Measurements from ENCODE around the gene CCDC70.
"Not testable (repeated sequence)": the region's sequence is repeated elsewhere in the genome, so short reads cannot be mapped to it uniquely, and the experiment has no call there.

Gene CCDC70

DNA sequence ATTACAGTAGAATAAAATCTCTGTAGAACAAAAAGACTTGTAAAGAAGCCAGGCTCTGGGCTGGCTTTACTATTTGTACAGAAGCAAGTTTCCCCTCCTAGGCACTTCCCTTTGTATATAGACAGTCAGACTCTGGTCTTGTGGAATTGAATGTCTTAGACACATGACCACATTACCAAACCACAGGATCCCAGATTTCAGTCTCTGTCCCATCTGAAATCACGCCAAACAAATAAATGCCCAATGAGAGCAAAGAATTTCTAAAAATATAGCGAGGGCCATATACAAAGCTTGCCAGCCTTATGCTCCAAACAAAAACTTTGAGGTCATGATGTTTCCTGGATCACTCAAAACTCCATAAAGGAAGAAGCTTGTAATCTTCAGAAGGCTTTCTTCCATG is 23.9 kb downstream of the CCDC70 start:
- no peaks in the 10 kb centered on the region for H3K9me3 ChIP-seq (ENCODE audit: control insufficient read depth, insufficient read depth, low read length)
- no peak overlapping the region for H3K27ac ChIP-seq (ENCODE audit: low read depth, low read length)
- no peak overlapping the region for H3K9ac ChIP-seq (ENCODE audit: low read depth, low read length)
- H3K4me3 ChIP-seq (ENCODE audit: low read depth, low read length), result no peak overlapping the region
- no peaks in the 10 kb centered on the region for H3K27me3 ChIP-seq (ENCODE audit: control insufficient read depth, insufficient read depth, low read length)
- no peaks in the 10 kb centered on the region for H3K4me1 ChIP-seq (ENCODE audit: control insufficient read depth, insufficient read depth, low read length)
- H3K36me3 ChIP-seq (ENCODE audit: control insufficient read depth, insufficient read depth, low read length), result no peaks in the 10 kb centered on the region

DNA sequence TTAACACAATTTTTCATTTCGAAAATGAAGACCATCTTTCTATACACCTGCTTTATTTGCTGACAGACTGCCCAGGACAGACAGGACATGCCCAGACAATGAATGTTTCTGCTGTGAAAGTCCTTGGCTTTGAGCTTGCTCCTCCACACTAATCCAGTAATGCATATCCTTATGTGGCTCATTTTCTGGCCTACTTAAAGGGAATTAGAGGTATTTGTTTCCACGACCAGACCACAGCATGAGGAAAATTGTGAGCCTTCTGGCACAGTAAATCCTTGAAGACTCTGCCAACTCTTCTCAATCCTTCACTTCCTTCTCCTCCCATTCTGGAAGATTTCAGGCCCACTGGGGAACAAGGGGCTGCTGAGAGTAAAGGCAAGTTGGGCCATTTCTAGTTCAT is 25.7 kb downstream of the CCDC70 start:
- no peaks in the 10 kb centered on the region for H3K9me3 ChIP-seq (ENCODE audit: control insufficient read depth, insufficient read depth, low read length)
- H3K4me1 ChIP-seq (ENCODE audit: control insufficient read depth, insufficient read depth, low read length), result no peaks in the 10 kb centered on the region
- no peaks in the 10 kb centered on the region for H3K36me3 ChIP-seq (ENCODE audit: control insufficient read depth, insufficient read depth, low read length)
- no peak overlapping the region for H3K27ac ChIP-seq (ENCODE audit: low read depth, low read length)
- H3K27me3 ChIP-seq (ENCODE audit: control insufficient read depth, insufficient read depth, low read length), result no peaks in the 10 kb centered on the region
- no peak overlapping the region for H3K4me3 ChIP-seq (ENCODE audit: low read depth, low read length)
- H3K9ac ChIP-seq (ENCODE audit: low read depth, low read length), result no peak overlapping the region

DNA sequence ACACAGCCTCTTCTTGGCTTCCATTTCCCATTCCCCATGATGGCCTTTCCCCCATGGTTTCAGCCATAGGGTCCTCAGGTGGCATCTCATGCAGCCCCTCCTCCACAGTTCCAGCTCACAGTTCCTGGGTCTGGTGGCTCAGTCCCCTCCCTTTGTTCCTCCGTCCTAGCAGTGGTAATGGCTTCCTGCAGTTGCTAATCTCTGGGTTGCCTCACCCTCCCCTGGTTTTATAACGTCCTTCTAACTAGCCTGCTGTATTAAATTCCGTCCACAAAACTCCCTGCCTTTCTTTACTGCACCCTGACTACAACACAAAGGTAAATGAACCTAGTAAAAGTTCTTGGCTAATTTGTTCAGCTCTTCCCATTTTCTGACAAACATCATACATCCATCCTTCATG is 30.9 kb downstream of the CCDC70 start:
- H3K4me1 ChIP-seq (ENCODE audit: control insufficient read depth, insufficient read depth, low read length), result no peaks in the 10 kb centered on the region
- no peak overlapping the region for H3K4me3 ChIP-seq (ENCODE audit: low read depth, low read length)
- H3K9ac ChIP-seq (ENCODE audit: low read depth, low read length), result no peak overlapping the region
- no peaks in the 10 kb centered on the region for H3K9me3 ChIP-seq (ENCODE audit: control insufficient read depth, insufficient read depth, low read length)
- no peaks in the 10 kb centered on the region for H3K36me3 ChIP-seq (ENCODE audit: control insufficient read depth, insufficient read depth, low read length)
- H3K27me3 ChIP-seq (ENCODE audit: control insufficient read depth, insufficient read depth, low read length), result no peaks in the 10 kb centered on the region
- H3K27ac ChIP-seq (ENCODE audit: low read depth, low read length), result no peak overlapping the region

DNA sequence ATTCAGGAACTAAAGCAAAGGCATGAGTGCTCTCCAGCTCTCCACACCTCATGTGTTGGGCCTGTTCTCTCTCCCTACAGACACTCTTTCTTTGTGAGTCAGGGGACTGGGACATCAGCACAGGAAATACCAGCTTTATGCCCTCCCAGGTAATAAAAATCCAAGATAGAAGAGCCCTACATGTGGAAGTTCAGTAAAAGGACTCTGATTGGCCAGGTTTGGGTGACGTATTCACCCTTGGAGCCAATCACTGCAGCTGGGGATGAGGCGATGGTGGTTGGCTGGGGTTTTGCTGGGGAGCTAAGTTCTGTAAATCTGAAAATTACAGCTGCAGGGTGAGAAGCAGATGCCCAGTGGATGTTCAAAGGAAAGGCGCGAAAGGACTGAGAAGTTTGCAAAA is 32.5 kb downstream of the CCDC70 start:
- H3K4me3 ChIP-seq (ENCODE audit: low read depth, low read length), result no peak overlapping the region
- H3K9me3 ChIP-seq (ENCODE audit: control insufficient read depth, insufficient read depth, low read length), result no peaks in the 10 kb centered on the region
- no peak overlapping the region for H3K27ac ChIP-seq (ENCODE audit: low read depth, low read length)
- H3K4me1 ChIP-seq (ENCODE audit: control insufficient read depth, insufficient read depth, low read length), result no peaks in the 10 kb centered on the region
- H3K36me3 ChIP-seq (ENCODE audit: control insufficient read depth, insufficient read depth, low read length), result no peaks in the 10 kb centered on the region
- H3K9ac ChIP-seq (ENCODE audit: low read depth, low read length), result no peak overlapping the region
- no peaks in the 10 kb centered on the region for H3K27me3 ChIP-seq (ENCODE audit: control insufficient read depth, insufficient read depth, low read length)

DNA sequence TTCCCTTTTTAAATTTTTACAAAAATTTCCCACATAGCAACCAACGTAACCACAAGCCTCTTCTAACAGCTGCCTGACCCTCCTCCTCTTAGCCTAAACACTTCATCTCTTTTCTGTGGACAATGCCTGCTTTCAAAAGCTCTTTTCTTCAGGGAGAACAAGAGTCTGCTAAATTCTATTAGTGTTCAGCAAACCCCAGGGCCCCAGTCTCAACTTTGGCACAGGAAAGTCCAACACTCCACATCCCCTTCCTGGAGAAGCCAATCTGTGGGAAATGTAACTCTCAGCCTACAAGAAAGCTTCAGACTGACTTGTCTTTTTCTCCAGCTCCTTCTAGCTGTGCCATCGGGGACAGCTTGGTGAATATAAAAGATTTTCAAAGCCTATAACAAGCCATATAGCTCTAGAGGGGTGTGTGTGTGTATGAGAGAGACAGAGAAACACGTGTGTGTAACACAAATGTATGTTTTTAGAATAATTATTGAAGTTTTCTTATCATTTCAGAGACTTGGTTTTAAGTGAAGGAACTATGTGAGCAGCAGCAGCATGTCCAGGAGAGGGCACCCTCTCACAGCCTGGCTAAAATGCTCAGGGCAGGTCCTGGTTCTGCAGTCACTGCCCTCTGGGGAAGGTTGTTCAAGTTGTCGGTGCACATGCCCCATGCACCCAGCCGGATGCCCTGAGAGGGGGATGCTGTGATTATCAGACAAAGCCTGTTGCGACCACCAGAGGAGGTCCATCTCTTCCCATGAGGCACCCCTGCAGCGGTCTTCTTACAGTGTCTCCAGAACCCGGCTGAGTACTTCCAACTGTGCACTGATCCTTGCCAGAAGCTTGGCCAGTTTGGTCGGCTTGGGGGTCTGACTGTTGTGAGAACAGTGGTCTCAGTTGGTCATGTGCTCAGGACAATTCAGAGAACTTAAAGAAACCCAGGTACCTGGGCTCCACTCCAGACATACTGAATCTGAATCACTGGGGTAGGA is 34.4 kb downstream of the CCDC70 start:
- no peaks in the 10 kb centered on the region for H3K36me3 ChIP-seq (ENCODE audit: control insufficient read depth, insufficient read depth, low read length)
- H3K4me3 ChIP-seq (ENCODE audit: low read depth, low read length), result no peak overlapping the region
- H3K9ac ChIP-seq (ENCODE audit: low read depth, low read length), result no peak overlapping the region
- no peak overlapping the region for H3K27ac ChIP-seq (ENCODE audit: low read depth, low read length)
- no peaks in the 10 kb centered on the region for H3K9me3 ChIP-seq (ENCODE audit: control insufficient read depth, insufficient read depth, low read length)
- no peaks in the 10 kb centered on the region for H3K27me3 ChIP-seq (ENCODE audit: control insufficient read depth, insufficient read depth, low read length)
- H3K4me1 ChIP-seq (ENCODE audit: control insufficient read depth, insufficient read depth, low read length), result no peaks in the 10 kb centered on the region

DNA sequence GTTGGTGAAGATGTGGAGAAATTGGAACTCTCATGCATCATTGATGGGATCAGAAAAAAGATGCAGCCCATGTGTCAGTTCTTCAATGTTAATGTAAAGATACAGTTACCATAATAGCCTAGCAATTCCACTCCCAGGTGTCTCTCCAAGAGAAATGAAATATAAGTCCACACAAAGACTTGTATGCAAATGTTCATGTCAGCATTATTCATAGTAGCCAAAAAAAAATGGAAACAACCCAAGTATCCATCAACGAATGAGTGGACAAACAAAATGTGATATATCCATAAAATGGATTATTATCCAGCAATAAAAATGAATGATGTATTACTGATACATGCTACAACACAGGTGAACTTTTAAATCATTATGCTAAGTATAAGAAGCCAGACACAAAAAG is 38.7 kb downstream of the CCDC70 start:
- no peaks in the 10 kb centered on the region; the same call in 1 of the 2 replicates for H3K4me1 ChIP-seq (ENCODE audit: control insufficient read depth, insufficient read depth, low read length)
- no peaks in the 10 kb centered on the region for H3K36me3 ChIP-seq (ENCODE audit: control insufficient read depth, insufficient read depth, low read length)
- no peak overlapping the region for H3K9ac ChIP-seq (ENCODE audit: low read depth, low read length)
- H3K27ac ChIP-seq (ENCODE audit: low read depth, low read length), result no peak overlapping the region
- H3K4me3 ChIP-seq (ENCODE audit: low read depth, low read length), result no peak overlapping the region
- no peaks in the 10 kb centered on the region for H3K9me3 ChIP-seq (ENCODE audit: control insufficient read depth, insufficient read depth, low read length)
- H3K27me3 ChIP-seq (ENCODE audit: control insufficient read depth, insufficient read depth, low read length), result no peaks in the 10 kb centered on the region

DNA sequence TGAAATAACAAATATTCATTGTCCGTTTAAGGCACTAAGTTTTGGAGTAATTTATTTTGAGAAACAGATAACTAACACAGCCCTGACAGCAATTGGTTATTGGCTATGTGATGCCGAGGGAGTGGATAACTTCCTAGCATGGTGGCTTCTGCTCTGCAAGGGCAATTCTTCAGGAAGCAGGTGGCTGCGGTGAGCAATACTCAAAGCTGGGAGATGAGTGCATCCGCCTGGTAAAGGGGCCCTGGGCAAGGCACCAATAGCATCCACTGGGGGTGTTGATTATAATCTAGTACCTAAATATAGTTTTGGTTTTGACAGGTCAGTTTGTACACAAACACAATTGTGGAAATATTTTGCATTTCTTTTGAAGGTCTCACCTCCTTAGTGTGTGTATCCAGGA is 41.0 kb downstream of the CCDC70 start:
- H3K27ac ChIP-seq (ENCODE audit: low read depth, low read length), result no peak overlapping the region
- H3K4me3 ChIP-seq (ENCODE audit: low read depth, low read length), result no peak overlapping the region
- H3K36me3 ChIP-seq (ENCODE audit: control insufficient read depth, insufficient read depth, low read length), result no peaks in the 10 kb centered on the region
- H3K27me3 ChIP-seq (ENCODE audit: control insufficient read depth, insufficient read depth, low read length), result no peaks in the 10 kb centered on the region
- no peaks in the 10 kb centered on the region for H3K9me3 ChIP-seq (ENCODE audit: control insufficient read depth, insufficient read depth, low read length)
- no peak overlapping the region for H3K9ac ChIP-seq (ENCODE audit: low read depth, low read length)
- H3K4me1 ChIP-seq (ENCODE audit: control insufficient read depth, insufficient read depth, low read length), result peaks cover 9% of the 10 kb centered on the region; the same call in 1 of the 2 replicates

DNA sequence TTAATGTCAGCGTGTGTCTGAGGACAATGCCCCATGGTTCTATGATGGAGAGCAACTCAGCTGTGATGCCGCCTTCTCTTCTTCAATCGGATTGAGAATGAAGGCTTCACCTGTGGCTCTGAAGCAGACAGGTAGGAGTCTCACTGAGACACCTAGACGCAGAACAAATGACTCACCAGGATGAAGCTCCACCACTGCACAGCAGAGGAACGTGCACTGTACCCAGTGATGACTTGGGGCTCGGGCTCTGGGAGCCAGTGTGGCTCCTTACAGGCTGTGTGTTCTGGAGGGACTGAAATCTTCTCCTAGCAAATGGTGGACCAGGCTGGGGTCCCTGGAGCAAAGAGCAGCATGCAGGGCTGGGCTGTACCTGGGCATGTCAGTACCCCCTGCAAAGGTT is 44.0 kb downstream of the CCDC70 start:
- Histone ChIP-seq H3K4me3 (ENCODE audit: low read depth, low read length) (no peak overlapping the region), H3K9me3 (ENCODE audit: control insufficient read depth, insufficient read depth, low read length) (no peaks in the 10 kb centered on the region), H3K4me1 (ENCODE audit: control insufficient read depth, insufficient read depth, low read length) (peaks cover 9% of the 10 kb centered on the region; the same call in 1 of the 2 replicates)

DNA sequence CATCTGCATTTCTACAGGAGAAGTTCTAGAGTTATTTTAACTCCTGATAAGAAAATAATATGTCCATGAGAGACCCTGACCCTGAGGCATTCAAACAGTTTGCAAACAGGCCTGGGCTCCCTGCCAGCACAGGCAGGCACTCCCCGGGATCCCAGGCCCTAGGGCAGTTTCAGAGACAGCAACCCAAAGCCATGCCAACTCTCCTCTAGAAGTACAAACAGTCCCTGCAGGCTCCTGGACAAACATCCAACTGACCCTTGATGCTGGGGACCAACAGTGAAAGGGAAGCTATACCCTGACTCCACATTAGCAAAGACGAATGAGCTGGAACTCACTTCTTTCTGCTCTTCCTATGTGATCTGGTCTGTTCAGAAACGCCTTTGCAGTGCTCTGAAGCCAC is 44.8 kb downstream of the CCDC70 start:
- H3K4me1 ChIP-seq (ENCODE audit: control insufficient read depth, insufficient read depth, low read length), result peaks cover 9% of the 10 kb centered on the region; the same call in 1 of the 2 replicates
- no peaks in the 10 kb centered on the region for H3K9me3 ChIP-seq (ENCODE audit: control insufficient read depth, insufficient read depth, low read length)
- H3K36me3 ChIP-seq (ENCODE audit: control insufficient read depth, insufficient read depth, low read length), result no peaks in the 10 kb centered on the region
- H3K27ac ChIP-seq (ENCODE audit: low read depth, low read length), result no peak overlapping the region
- no peak overlapping the region for H3K4me3 ChIP-seq (ENCODE audit: low read depth, low read length)
- no peaks in the 10 kb centered on the region for H3K27me3 ChIP-seq (ENCODE audit: control insufficient read depth, insufficient read depth, low read length)
- no peak overlapping the region for H3K9ac ChIP-seq (ENCODE audit: low read depth, low read length)

More for the DNA sequence above, 44.0 kb downstream of the CCDC70 start:
- Histone ChIP-seq H3K36me3 (ENCODE audit: control insufficient read depth, insufficient read depth, low read length) (no peaks in the 10 kb centered on the region), H3K27me3 (ENCODE audit: control insufficient read depth, insufficient read depth, low read length) (no peaks in the 10 kb centered on the region), H3K27ac (ENCODE audit: low read depth, low read length) (no peak overlapping the region), H3K9ac (ENCODE audit: low read depth, low read length) (no peak overlapping the region)

DNA sequence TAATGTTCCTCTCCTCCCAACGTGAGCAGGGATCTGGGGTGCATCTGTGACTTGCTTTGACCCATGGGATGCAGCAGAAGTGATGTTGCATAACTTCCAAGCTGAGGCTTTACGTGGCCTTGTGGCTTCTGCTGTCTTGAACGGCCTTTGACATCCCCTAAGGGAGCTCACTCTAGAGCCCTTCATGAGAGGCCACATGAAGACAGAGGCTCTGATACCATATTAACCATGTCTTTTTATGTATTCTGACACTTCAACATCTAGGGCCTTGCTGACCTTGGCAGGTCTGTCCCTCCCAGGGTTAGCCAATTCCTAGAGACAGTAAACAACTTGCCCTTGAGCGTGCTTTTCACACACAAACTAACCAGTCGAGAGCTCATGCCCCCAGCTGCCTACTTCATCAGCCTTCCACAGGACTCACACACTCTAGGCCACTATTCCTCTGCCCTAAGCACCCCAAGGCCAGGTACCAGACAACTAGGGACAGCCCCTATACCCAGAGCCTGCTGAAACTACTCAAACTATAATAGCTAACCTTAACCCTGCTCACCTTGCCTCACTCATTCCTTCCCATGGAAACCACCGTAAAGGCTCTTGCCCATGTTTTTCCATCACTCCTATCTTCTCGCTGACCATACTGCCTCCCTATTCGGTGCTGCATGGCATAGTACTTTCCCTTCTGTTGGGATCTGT is 45.4 kb downstream of the CCDC70 start:
- Histone ChIP-seq H3K27me3 (ENCODE audit: control insufficient read depth, insufficient read depth, low read length) (no peaks in the 10 kb centered on the region), H3K36me3 (ENCODE audit: control insufficient read depth, insufficient read depth, low read length) (no peaks in the 10 kb centered on the region), H3K9ac (ENCODE audit: low read depth, low read length) (no peak overlapping the region), H3K4me3 (ENCODE audit: low read depth, low read length) (no peak overlapping the region), H3K9me3 (ENCODE audit: control insufficient read depth, insufficient read depth, low read length) (no peaks in the 10 kb centered on the region), H3K27ac (ENCODE audit: low read depth, low read length) (no peak overlapping the region), H3K4me1 (ENCODE audit: control insufficient read depth, insufficient read depth, low read length) (peaks cover 9% of the 10 kb centered on the region; the same call in 1 of the 2 replicates)

DNA sequence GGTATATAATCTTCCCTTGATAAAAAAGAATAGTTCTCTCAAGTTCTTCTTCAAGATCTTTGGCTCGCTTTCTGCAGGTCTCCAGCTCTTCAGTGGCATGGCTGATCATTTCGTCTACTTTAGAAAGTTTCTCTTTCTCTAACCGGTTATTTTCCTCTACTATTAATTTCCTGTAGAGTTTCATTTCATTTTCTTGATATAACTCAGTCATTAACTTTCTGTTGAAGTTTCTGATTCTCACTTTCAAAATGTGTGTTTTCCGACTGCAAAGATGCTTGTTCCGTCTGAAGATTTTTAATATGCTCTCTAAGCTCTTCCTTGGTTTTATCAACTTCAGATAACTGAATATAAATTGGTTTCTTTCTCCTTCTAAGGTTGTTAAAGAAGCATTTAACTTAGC is 47.5 kb downstream of the CCDC70 start:
- not testable (repeated sequence) for H3K9me3 ChIP-seq (ENCODE audit: control insufficient read depth, insufficient read depth, low read length); H3K27me3 ChIP-seq (ENCODE audit: control insufficient read depth, insufficient read depth, low read length); H3K9ac ChIP-seq (ENCODE audit: low read depth, low read length); H3K4me1 ChIP-seq (ENCODE audit: control insufficient read depth, insufficient read depth, low read length); H3K27ac ChIP-seq (ENCODE audit: low read depth, low read length); H3K4me3 ChIP-seq (ENCODE audit: low read depth, low read length); H3K36me3 ChIP-seq (ENCODE audit: control insufficient read depth, insufficient read depth, low read length)

Data from HUES48 (cell line).